Measurements from ENCODE around the gene PRRT2.

DNA sequence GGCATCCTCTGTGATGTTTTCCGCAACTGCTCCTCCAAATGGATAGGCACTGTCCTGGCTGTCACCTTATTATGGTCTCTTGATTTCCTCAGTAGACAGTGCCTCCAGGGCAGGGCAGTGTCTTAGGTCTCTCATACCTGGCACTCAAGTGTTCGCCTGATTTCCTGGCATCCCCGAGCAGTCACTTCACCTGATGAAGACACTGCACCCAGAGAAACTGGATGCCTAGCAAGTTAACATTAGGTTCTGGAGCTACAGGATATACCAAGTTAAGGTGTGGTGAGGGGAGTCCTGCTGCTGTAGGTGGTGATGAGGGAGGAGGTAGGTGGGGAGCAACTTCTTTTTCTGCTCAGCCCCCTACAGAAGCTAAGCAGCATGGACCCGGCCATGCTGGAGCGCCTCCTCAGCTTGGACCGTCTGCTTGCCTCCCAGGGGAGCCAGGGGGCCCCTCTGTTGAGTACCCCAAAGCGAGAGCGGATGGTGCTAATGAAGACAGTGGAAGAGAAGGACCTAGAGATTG, 9.5 kb upstream of the PRRT2 start:
- TF ChIP-seq POLR2A (IDR thresholded peaks at IDR 0.05), result no peak
- no peak for TF ChIP-seq CTCF (IDR thresholded peaks at IDR 0.05)
- TF ChIP-seq POLR2AphosphoS5 (IDR thresholded peaks at IDR 0.05), result no peak
- TF ChIP-seq EP300 (IDR thresholded peaks at IDR 0.05; ENCODE audit: low read depth), result no peak

Data from transverse colon (tissue), 4 donors.